Stomach (tissue), 4 donors: ENCODE measurements around the gene TAOK1.

Experiments
- CTCF ChIP-seq, 7 experiments: fragments of 450-650 bp in 4 of 7; fragments of 200-600 bp in 3 of 7; sonication (generic) in 3 of 7; IDR thresholded peaks; one replicate each; pipeline ENCODE4 v1.5.1; 2016 to 2019; ENCODE audit warnings: antibody characterized with exemption in 7 of 7, control low read depth in 2 of 7, mild to moderate bottlenecking in 1 of 7
- EP300 ChIP-seq: sonication (generic); formaldehyde crosslinking; IDR thresholded peaks from one replicate; pipeline ENCODE4 v1.6.1; 2017; ENCODE audit warnings: antibody characterized with exemption
- POLR2A ChIP-seq, 4 donors: fragments of 450-650 bp; IDR thresholded peaks; one replicate each; pipeline ENCODE4 v1.6.1; 2016; ENCODE audit warnings: antibody characterized with exemption in 4 of 4, control low read depth in 2 of 4, mild to moderate bottlenecking in 1 of 4, moderate library complexity in 1 of 4
- POLR2AphosphoS5 ChIP-seq, 3 donors: sonication (generic); formaldehyde crosslinking; IDR thresholded peaks; one replicate each; pipeline ENCODE4 v1.6.1; 2016; ENCODE audit warnings: antibody characterized with exemption in 3 of 3

GRCh38 chr17:29474297-29474696 is 84.1 kb downstream of the TAOK1 start:
- TF ChIP-seq CTCF (IDR thresholded peaks at IDR 0.05), result no peak
- no peak for TF ChIP-seq POLR2AphosphoS5 (IDR thresholded peaks at IDR 0.05)
- TF ChIP-seq POLR2A (IDR thresholded peaks at IDR 0.05), result no peak
- TF ChIP-seq EP300, result no peak
